Stomach (tissue), 9 donors: ENCODE data around the gene LRRC27. TPM values are rescaled to one million over a fixed set of nuclear protein-coding genes. Genes with fewer than 3 reads are reported as not detected.

ENCODE experiments used
- DNase-seq, 2 donors: peaks; one replicate each; pipeline versions ENCODE4 v3.0.0 to v3.0.0-alpha.2; 2013 to 2019
- H3K27ac ChIP-seq, 5 donors: fragments of 200-600 bp in 4 of 5; sonication (generic) in 4 of 5; one replicate each; pipeline ENCODE4 v1.5.1; 2013 to 2019; ENCODE audit warnings: mild to moderate bottlenecking in 1 of 5, moderate library complexity in 1 of 5
- H3K27me3 ChIP-seq, 3 donors: fragments of 200-600 bp; sonication (generic); one replicate each; pipeline ENCODE4 v1.5.1; 2017 to 2019; ENCODE audit warnings: mixed run types in 1 of 3
- H3K36me3 ChIP-seq, 4 donors: fragments of 200-600 bp; sonication (generic); 1 replicate in 3 of 4; 2 replicates in 1 of 4; pipeline ENCODE4 v1.5.1; 2016 to 2019
- H3K4me1 ChIP-seq, 4 donors: fragments of 200-600 bp; sonication (generic); one replicate each; pipeline ENCODE4 v1.5.1; 2016 to 2019
- H3K4me3 ChIP-seq, 4 donors: fragments of 200-600 bp; sonication (generic) in 3 of 4; one replicate each; pipeline ENCODE4 v1.5.1; 2016 to 2019; ENCODE audit warnings: mild to moderate bottlenecking in 1 of 4
- H3K9me3 ChIP-seq, 4 donors: fragments of 200-600 bp; sonication (generic); one replicate each; pipeline ENCODE4 v1.5.1; 2016 to 2019
- CTCF ChIP-seq, 7 experiments: fragments of 450-650 bp in 4 of 7; fragments of 200-600 bp in 3 of 7; sonication (generic) in 3 of 7; IDR thresholded peaks; one replicate each; pipeline ENCODE4 v1.5.1; 2016 to 2019; ENCODE audit warnings: antibody characterized with exemption in 7 of 7, control low read depth in 2 of 7, mild to moderate bottlenecking in 1 of 7
- EP300 ChIP-seq: sonication (generic); formaldehyde crosslinking; IDR thresholded peaks from one replicate; pipeline ENCODE4 v1.6.1; 2017; ENCODE audit warnings: antibody characterized with exemption
- POLR2A ChIP-seq, 4 donors: fragments of 450-650 bp; IDR thresholded peaks; one replicate each; pipeline ENCODE4 v1.6.1; 2016; ENCODE audit warnings: antibody characterized with exemption in 4 of 4, control low read depth in 2 of 4, mild to moderate bottlenecking in 1 of 4, moderate library complexity in 1 of 4
- POLR2AphosphoS5 ChIP-seq, 3 donors: sonication (generic); formaldehyde crosslinking; IDR thresholded peaks; one replicate each; pipeline ENCODE4 v1.6.1; 2016; ENCODE audit warnings: antibody characterized with exemption in 3 of 3
- WGBS, 5 donors: extraction: QIAGEN DNeasy Blood & Tissue Kit in 3 of 5; methylation state at CpG; one replicate each; pipeline versions ENCODE4 v1.1.5 to v1.1.7; 2013 to 2018; 5-methylcytosine and 5-hydroxymethylcytosine counted together
- intact Hi-C: fragments of 100-400 bp; cut with DNase I; formaldehyde crosslinking; loops from one replicate; pipeline ENCODE4 v1.15.1; 2023; ENCODE audit warnings: low total_unique reads
- polyA plus RNA-seq, 3 donors: library from polyadenylated mRNA; stranded (reverse); fragments of 200-250 nt; gene quantifications; one replicate each; pipeline ENCODE4 v1.2.3, GENCODE V29; 2013
- total RNA-seq, 5 donors: library from RNA; depleted of rRNA; stranded (reverse); fragments of >200 nt; gene quantifications; one replicate each; pipeline versions ENCODE4 v1.1.0 to v1.2.3, GENCODE V29; 2014 to 2016
- donor health status: healthy with polysubstance abuse.
- donor health status: Bipolar disorder and iron deficiency.
- donor health status: healthy.

Gene LRRC27
- total and polyA plus RNA-seq, 8 donors = 4.2 to 31.3 (median 11.1) TPM

GRCh38 chr10:132342553-132342952 is 10.6 kb downstream of the LRRC27 start:
- H3K4me3 ChIP-seq = no peak overlapping the region
- intact Hi-C loops = no loop called here
- no peaks in the 10 kb centered on the region for H3K9me3 ChIP-seq
- DNase-seq = no peak
- peaks cover 0 to 82% (median 57%) of the 10 kb centered on the region in 4 donors for H3K36me3 ChIP-seq
- TF ChIP-seq POLR2AphosphoS5 (IDR thresholded peaks at IDR 0.05) (no peak), EP300 (no peak), POLR2A (IDR thresholded peaks at IDR 0.05) (no peak), CTCF (IDR thresholded peaks at IDR 0.05) (no peak)
- H3K27me3 ChIP-seq = no peaks in the 10 kb centered on the region
- peaks cover 0 to 4% (median 2%) of the 10 kb centered on the region in 4 donors for H3K4me1 ChIP-seq
- 94 to 98% (median 95%) methylated on average over 7 of the region's 7 CpGs for WGBS, 5 donors
- no peak overlapping the region for H3K27ac ChIP-seq

GRCh38 chr10:132344386-132344785 is 12.4 kb downstream of the LRRC27 start:
- intact Hi-C loops = no loop called here

GRCh38 chr10:132345345-132345744 is 13.4 kb downstream of the LRRC27 start:
- Histone ChIP-seq H3K27me3 (no peaks in the 10 kb centered on the region), H3K9me3 (no peaks in the 10 kb centered on the region), H3K27ac (no peak overlapping the region), H3K4me1 (no peaks in the 10 kb centered on the region), H3K4me3 (no peak overlapping the region), H3K36me3 (peaks cover 0 to 83% (median 63%) of the 10 kb centered on the region in 4 donors)
- DNase-seq = no peak
- intact Hi-C loops = no loop called here
- TF ChIP-seq EP300 = no peak
- 89 to 95% (median 91%) methylated on average over 7 of the region's 7 CpGs for WGBS, 5 donors

More at GRCh38 chr10:132344386-132344785, 12.4 kb downstream of the LRRC27 start:
- Histone ChIP-seq H3K4me3 (no peak overlapping the region), H3K36me3 (peaks cover 0 to 83% (median 65%) of the 10 kb centered on the region in 4 donors), H3K27me3 (no peaks in the 10 kb centered on the region), H3K4me1 (no peaks in the 10 kb centered on the region), H3K9me3 (no peaks in the 10 kb centered on the region), H3K27ac (no peak overlapping the region)
- DNase-seq = no peak
- TF ChIP-seq EP300 = no peak
- TF ChIP-seq POLR2A (IDR thresholded peaks at IDR 0.05) = no peak
- WGBS, 5 donors = 83 to 93% (median 89%) methylated on average over 6 of the region's 6 CpGs

GRCh38 chr10:132346806-132347205 is 14.8 kb downstream of the LRRC27 start:
- no peak for DNase-seq

GRCh38 chr10:132347211-132347930 is 15.4 kb downstream of the LRRC27 start:
- H3K4me1 ChIP-seq = no peaks in the 10 kb centered on the region
- DNase-seq = no peak
- intact Hi-C loops = no loop called here
- TF ChIP-seq POLR2AphosphoS5 (IDR thresholded peaks at IDR 0.05) (no peak), POLR2A (IDR thresholded peaks at IDR 0.05) (no peak), EP300 (no peak), CTCF (IDR thresholded peaks at IDR 0.05) (no peak)
- no peak overlapping the region for H3K27ac ChIP-seq
- peaks cover 0 to 85% (median 65%) of the 10 kb centered on the region in 4 donors for H3K36me3 ChIP-seq
- H3K4me3 ChIP-seq = no peak overlapping the region
- H3K9me3 ChIP-seq = no peaks in the 10 kb centered on the region
- WGBS, 5 donors = 87 to 95% (median 92%) methylated on average over 21 to 23 of the region's 23 CpGs
- no peaks in the 10 kb centered on the region for H3K27me3 ChIP-seq

More at GRCh38 chr10:132346806-132347205, 14.8 kb downstream of the LRRC27 start:
- no peaks in the 10 kb centered on the region for H3K4me1 ChIP-seq
- intact Hi-C loops = no loop called here
- H3K4me3 ChIP-seq = no peak overlapping the region
- WGBS, 5 donors = 88 to 92% (median 90%) methylated on average over 9 of the region's 9 CpGs
- TF ChIP-seq POLR2A (IDR thresholded peaks at IDR 0.05) (no peak), CTCF (IDR thresholded peaks at IDR 0.05) (no peak), POLR2AphosphoS5 (IDR thresholded peaks at IDR 0.05) (no peak), EP300 (no peak)
- H3K27me3 ChIP-seq = no peaks in the 10 kb centered on the region
- H3K36me3 ChIP-seq = peaks cover 0 to 90% (median 69%) of the 10 kb centered on the region in 4 donors
- H3K9me3 ChIP-seq = no peaks in the 10 kb centered on the region
- H3K27ac ChIP-seq = no peak overlapping the region
